GM18517 (cell line): ENCODE measurements around the gene MTX1.
"Not testable (repeated sequence)": the region's sequence is repeated elsewhere in the genome, so short reads cannot be mapped to it uniquely, and the experiment has no call there.

Experiments used
- ATAC-seq: cut with Tn5 transposase; IDR thresholded peaks from one replicate; pipeline ENCODE4 v1.9.1; 2021; ENCODE audit warnings: mild to moderate bottlenecking, moderate library complexity; ENCODE audit not compliant: unreplicated experiment

The MTX1 gene

DNA sequence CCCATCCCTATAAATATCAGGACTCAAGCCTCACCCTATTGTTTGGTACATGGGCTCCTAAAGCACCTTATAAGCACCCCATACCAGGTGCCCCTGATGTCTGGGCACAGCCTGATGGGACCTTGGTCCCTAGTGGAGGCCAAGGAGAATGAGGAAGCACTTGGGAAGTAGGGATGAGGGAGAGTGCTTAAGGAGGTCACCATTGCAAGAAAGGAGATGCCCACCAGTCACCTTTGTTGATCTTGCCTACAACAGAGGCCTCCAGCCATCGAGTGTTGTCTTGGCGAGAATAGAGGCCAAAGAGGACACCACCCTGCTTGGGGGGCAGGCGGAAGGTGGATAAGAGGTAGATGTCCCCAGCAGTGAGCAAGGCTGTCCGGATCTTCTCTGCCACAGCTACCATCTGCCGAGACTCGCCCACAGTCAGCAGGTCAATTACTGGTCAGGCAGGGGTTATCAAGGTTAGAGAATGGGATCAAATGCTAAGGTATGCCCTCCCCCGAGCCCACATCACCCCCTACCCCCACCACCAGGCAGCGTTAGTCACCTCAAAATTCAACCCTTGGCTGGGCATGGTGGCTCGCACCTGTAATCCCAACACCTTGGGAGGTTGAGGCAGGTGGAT lies 2.4 kb upstream of the MTX1 start:
- no peak for ATAC-seq

DNA sequence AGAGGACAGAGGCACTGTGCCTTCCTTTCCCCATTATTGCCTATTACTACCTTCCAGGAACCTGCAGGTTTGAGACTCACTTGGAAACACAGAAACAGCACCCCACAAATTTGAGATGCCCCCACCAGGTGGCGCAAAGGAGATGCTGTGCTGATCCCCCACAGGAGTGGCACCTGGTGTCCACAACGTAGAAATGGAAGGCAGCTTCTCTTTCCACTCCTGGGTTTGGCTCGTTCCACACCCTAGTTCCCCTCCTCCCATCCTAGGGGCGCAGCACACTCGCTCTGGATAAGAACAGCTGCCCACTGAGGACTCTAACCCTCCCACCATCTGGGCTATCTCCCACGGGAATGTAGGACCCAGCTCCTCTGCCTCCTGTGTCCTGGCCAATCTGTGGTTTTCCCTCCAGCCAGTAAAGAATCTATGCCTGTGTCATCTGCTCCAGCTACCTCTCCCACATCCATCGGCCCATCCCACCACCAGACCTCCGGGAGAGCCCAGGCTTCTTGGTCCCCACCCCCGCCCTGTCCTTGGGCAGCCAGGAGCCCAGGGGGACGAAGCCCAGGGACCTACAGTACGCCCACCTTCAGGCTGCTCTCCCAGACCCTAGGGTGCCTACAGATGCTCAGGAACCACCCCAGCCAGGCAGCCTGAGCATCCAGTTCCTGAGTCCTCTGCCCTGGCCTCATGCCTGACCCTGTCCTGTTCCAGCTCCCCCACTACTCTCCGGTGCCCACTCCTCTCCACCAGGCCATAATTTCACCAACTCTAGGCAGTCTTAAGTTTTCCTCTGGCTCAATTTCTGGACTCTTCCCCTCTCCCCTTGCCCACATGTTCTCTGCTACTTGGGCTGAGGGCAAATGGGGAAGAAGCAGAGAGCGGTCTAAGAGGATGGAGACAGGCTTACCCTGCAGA lies 1.3 kb upstream of the MTX1 start:
- ATAC-seq = no peak

DNA sequence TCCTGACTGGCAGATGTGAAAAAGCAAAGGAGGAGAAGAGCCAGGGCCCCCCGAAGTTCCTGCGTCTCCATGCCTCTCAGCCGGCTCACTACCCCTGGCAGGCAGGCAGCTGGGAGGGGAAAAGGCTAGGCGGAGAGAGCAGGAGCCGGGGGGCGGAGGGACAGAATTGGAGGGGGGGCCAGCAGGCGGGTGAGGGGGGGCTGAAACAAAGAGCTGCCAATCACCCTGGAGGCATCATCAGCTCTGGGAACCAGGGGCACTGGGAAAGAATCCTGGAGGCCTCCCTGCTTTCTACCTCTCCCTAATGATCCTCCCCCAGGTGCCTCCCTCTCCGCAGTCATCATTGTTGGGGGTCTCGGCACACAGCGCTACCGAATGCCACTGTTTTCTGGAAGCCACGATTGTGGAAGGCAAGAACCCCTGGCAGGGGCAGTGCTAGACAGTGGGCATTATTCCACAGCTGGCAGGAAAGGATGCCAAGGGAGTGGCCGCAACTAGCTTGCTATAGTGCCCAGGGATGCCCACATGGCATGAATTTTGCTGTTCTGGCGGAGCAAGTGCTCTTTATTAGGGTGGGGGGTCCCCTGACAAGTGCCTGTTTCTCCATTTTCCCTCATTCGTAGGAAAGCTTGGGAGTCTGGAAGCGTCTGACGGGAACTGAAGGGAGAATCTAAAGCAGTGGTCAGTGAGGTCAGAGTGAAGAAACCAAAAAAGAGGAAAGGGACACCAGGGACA lies 522 bp upstream of the MTX1 start, which contains the start of gene THBS3:
THBS3 (minus strand) TSS at position 92 of the 735 bp plus-strand sequence; CDS start at position 71, 21 bp downstream.
- no peak for ATAC-seq

DNA sequence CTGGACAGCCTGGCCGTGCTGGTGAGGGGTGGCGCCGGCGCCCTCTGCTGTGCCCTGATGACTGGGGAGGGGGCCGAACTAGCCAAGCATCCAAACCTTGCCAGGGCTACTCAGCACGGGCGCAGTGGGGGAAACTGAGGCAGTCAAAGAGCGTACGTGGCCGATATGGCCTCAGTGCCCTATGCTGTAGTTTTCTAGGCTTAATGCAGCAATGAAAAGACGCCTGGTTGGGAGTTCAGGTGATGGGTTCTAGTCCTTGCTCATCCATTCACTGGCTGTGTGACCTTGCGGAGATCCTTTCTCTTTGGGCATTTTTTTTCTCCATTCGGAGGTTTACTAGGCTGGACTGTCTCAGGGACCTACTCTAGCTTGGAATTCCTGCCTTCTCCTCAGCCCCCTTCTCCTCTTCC lies 822 bp downstream of the MTX1 start:
- ATAC-seq = no peak

DNA sequence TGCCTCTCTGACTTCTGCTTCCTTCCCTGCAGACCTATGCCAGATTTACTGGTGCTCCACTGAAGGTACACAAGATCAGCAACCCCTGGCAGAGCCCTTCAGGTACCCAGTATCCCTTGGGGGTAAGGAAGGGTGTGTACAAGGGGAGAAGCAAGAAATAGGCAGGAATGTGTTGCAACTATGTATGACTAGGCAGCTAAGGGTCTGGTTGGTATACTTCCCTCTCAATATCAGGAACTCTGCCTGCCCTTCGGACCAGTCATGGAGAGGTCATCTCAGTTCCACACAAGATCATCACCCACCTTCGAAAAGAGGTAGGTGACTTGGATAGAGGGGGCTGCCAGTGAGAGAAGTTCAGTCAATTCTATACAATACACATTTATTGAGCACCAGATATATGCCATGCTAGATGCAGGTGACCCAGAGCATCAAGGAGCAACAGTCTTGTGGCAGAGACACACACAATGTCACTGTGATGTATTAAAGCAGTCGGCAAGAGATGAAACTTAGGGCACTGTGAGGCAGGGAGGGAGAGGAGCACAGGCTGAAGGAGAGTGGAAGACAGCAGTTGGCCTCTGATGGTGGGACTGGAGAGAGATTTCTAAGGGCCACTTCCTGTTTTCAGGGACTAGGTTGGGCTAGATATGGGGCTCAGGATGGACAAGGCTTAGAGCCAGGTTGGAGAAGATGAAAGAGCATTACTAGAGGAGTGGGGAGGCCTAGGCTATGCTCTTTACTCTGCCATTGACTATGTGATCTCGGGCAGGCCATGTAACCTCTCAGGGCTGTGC lies 2.0 kb downstream of the MTX1 start:
- no peak for ATAC-seq

DNA sequence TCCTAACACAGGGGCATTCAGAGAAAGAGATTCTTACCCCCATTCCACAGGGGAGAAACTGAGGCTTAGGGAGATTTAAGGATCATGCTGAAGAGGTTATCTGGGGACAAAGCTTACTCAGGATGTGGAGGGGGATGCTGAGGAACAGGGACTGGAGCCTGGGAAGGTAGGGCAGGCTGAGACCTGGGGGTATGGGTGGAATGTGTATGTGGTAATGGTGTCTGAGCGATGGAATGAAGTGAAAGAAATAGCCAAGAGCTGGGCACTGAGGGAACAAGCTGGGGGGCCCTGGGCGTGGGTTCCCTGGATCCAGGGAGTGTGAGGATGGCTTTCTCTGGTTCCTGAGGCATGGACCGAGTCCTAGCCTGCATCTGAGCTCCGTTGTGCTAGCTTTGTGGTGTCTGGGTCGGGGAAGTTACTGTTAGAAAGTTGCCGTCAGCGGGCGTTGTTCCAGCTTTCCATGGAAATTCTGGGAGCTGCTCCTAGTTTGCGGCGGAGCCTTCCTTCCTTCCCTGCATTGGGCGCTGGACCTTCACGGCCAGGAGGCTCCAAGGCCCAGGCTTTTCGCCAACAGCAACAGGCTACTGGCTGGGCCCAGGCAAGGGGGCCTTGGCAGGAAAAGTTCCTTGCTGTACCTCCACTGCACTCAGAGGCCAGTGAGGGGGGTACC lies 3.0 kb downstream of the MTX1 start:
- not testable (repeated sequence) for ATAC-seq

DNA sequence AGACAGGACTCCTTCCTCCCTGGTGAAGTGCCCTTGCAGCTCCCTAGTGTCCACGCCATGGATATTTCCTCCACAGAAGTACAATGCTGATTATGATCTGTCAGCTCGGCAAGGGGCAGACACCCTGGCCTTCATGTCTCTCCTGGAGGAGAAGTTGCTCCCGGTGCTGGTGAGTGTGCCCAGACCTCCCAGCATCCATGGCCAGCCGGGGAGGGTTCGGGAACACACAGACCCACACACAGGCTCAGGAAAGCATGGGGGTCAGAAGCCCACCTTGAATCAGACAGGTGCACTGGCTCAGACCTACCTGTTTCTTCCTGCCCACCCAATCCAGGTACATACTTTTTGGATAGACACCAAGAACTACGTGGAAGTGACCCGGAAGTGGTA lies 3.6 kb downstream of the MTX1 start:
- ATAC-seq = not testable (repeated sequence)

DNA sequence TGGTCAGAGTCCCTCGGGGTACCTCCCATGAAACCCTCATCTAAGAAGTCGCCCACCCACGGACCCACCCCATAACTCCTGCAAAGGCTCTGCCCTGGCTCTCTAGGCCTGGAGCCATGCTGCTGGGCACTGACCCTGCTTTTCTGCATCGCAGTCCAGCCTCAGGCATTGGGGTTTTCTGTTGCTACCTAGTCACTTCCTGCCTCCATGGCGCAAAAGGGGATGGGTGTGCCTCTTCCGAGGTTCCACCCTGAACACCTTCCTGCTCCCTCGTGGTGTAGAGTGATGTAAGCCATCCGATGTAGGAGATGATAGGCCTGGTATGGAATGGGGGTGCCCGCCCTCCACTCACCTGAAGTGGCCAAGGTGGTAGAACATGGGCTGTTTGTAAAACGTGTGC lies 6.2 kb downstream of the MTX1 start:
- not testable (repeated sequence) for ATAC-seq

DNA sequence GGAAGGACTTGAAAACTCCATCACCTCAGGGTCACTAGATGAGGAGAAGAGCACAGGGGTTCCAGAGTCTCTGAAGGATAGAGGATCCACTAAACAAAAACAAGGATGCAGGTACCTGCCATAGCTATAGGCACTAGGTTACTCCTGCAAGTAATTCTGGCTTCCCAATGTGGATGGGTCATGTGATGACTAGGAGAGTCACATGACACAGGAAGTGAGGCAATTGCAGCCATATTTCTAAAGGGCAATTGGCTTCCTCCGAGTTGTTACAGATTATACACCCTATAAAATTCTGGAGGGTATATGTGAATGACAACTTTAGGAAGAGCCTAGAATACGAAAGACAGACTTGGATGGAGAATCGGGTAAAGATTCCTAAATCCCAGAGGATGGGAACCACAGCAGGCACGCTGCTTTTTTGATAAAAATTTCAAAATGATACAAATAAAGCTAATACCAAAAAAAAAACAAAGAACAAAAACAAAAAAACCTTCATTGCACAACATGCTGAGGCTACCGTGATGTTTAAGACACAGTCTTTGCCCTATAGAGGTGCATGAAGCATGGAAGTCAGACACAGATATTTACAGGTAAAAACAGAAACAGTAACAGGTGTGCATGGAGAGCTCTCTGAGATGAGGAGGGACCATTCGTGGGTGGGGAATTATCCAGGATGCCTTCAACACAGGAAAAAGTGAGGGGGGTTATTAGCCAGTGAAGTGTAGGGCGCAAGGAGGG lies 10.5 kb downstream of the MTX1 start:
- no peak for ATAC-seq

DNA sequence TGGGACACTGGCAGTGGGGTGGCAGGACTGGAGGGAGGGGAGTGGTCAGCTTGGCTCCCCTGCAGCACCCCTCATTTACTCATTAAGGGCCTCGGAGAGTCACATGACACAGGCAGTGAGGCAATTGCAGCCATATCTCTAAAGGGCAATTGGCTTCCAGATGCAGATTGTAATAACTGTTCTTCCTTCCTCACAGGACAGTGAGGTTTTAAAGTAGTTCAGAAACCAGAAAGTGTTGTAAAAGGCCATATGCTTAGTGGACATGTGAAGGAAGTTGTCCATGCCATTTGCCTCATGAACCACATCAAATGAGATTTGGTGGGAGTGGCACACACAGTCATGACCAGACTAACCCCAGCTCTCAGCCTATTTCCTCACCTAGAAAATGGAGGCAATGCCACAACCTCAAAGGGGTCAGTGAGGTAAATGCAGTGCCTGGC lies 11.1 kb downstream of the MTX1 start:
- no peak for ATAC-seq

DNA sequence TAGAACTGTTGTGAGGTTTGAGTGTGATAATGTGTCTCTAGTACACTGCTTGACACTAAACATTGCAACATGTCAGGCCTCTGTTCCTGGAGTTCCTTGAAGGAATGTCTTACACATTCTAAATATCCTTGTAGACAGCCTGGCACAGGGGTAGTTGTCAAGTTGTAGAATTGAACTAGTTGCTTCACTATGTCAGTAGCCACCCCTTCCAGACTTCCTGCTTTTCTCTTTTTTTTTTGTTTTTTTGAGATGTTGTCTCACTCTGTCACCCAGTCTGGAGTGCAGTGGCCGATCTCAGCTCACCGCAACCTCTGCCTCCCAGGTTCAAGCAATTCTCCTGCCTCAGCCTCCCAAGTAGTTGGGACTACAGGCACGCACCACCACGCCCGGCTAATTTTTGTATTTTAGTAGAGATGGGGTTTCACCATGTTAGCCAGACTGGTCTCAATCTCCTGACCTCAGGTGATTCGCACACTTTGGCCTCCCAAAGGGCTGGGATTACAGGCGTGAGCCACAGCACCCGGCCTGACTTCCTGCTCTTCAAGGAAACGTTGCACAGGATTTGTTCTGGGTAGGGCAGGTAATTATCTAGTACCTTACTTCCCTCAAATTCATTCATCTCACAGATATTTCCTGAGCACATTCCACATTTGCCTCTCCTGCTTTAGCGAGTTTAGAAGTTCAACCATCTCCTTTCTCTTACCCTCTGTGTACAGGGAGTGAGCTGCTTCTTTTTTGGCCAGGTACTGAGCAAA lies 11.9 kb downstream of the MTX1 start:
- not testable (repeated sequence) for ATAC-seq

DNA sequence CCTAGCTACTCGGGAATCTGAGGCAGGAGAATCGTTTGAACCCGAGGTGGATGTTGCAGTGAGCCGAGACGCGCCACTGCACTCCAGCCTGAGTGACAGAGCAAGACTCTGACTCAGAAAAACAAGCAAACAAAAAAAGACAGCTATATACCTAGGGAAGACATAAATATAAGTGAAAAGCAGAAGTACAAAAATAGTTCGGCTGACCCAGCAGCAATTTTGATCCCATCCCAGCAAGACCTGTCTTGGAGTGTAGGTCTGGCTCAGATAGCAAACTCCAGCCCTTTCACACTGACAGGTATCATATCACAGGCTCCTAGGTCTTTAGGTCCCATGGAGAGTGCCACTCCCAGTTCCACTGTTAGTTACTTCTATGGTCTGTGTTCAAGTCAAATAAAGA lies 14.6 kb downstream of the MTX1 start:
- ATAC-seq = no peak

DNA sequence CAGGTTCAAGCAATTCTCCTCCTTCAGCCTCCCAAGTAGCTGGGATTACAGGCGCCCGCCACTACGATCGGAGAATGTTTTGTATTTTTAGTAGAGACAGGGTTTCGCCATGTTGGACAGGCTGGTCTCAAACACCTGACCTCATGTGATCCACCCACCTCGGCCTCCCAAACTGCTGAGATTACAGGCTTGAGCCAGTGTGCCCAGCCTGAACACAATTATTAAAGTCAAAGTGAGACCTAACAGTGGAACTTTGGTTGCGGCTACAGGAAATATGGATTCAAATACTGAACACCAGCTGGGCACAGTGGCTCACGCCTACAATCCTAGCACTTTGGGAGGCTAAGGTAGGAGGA lies 16.9 kb downstream of the MTX1 start:
- ATAC-seq = not testable (repeated sequence)

DNA sequence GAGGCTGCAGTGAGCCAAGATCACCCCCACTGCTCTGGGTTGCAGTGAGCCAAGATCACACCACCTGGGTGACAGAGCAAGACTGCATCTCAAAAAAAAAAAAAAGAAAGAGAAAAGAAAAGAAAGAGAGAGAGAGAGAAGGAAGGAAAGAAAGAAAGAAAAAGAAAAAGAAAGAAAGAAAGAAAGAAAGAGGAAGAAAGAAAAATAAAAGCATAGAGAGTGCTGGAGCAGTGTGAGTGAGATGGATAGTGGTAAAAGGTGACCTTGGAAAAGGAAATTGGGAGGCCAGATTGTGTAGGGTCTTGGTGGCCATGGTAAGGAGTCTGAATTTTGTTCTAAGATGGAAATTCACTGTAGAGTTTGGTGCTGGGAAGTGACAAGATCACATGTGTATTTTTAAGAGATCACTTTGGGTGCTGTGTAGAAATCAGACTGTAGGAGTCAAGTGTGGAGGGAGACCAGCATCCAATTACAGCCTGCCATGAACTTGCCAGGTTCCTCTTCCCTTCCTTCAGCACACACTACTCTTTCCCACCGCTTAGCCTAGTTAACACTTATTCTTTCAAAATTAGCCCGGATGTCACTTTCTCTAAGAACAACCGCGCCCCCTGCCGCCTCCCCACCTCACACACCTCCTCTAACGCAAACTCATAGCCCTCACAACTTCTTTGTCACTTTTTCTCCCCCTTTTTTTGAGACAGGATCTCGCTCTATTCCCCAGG lies 17.9 kb downstream of the MTX1 start:
- ATAC-seq = peak; percentile 41

DNA sequence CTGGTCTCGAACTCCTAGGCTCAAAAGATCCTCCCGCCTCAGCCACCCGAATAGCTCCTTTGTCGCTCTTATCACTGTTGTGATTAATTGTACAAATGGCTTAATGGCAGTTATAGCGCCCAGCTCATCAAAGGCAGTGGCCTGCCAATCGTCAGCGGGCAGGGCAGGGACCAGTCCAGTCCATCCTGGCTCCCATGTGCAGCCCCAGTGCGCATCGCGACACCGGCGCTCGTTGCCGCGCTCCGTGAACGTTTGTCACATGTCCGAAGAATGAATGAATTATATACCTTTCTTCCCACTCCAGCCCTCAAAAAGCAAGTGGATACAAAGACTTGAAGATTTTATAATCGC lies 18.4 kb downstream of the MTX1 start:
- ATAC-seq = peak; percentile 7

DNA sequence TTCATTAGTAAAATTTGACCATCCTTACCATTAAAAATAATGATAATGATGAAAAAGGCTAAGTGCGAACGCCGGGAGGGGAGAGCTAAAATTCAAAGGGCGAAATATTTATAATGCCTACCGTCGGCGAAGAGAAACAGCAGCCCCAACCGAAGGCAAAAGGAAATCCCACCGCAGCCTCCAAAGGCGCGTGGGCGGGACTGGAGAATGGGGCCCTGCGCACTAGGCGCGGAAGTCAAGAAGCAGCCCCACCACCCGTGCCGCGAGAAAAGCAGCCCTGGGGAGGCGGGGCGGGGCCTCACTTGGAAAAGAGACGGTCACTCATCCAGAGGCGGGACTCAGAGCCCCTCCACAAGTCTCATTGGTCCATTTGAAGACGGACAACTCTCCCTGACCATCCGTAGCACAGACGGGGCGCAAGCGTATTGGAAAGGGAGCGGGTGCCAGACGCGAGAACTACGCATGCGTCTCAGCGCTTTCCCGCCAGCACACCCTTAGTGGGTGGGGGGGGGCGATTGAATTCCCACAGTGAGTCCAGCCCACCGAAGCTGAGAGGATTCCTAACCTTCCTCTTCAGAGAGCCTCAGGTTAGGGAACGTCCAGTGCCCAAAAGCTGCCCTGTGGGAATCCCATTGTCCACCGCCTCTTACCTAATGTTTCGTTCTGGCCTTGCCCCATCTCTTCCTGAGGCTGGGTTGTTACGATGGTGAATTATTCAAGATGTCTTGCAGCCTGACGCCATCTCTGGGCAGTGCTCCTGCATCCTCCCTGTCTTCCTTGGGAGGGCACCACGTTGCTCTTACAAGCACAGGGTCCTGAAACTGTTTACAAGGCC lies 19.0 kb downstream of the MTX1 start:
- peak; percentile 86 for ATAC-seq

DNA sequence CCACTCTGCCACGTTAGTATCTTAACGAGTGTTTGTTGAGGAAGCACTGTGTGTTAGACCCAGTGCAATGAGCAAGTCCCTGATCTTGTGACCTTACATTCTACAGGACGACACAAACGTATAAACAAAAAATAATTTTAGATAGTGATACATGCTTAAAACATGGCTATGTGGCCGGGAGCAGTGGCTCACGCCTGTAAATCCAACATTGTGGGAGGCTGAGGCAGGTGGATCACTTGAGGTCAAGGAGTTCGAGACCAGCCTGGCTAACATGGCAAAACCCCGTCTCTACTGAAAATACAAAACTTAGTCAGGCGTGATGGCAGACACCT lies 19.6 kb downstream of the MTX1 start:
- ATAC-seq = no peak
